Activated CD4-positive, alpha-beta T cell treated with anti-CD3 and anti-CD28 coated beads for 1 hour (primary cell): ENCODE results near the gene GLOD4.

Experiments used
- DNase-seq: peaks from one replicate; pipeline ENCODE4 v3.0.0-alpha.2; 2020

Gene GLOD4

DNA sequence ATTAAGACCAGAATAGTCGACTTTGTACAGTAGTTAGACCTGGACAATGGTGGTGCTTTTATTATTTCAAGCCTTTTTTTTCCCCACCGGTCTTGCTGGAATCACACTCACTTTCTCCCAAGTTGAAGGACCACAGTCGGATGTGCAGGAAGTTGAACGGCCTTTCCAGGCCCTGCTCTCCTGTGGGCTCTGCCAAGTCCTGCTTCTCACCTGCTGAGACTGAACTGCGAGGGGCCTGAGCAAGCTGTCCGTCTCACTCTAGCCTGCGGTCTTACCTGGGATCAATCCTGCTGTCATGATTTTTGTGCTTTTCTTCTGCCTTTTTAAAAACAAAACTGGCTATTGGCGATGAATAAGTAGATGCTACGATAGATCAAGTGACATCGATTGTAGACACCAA is 48.3 kb downstream of the GLOD4 start:
- no peak for DNase-seq

DNA sequence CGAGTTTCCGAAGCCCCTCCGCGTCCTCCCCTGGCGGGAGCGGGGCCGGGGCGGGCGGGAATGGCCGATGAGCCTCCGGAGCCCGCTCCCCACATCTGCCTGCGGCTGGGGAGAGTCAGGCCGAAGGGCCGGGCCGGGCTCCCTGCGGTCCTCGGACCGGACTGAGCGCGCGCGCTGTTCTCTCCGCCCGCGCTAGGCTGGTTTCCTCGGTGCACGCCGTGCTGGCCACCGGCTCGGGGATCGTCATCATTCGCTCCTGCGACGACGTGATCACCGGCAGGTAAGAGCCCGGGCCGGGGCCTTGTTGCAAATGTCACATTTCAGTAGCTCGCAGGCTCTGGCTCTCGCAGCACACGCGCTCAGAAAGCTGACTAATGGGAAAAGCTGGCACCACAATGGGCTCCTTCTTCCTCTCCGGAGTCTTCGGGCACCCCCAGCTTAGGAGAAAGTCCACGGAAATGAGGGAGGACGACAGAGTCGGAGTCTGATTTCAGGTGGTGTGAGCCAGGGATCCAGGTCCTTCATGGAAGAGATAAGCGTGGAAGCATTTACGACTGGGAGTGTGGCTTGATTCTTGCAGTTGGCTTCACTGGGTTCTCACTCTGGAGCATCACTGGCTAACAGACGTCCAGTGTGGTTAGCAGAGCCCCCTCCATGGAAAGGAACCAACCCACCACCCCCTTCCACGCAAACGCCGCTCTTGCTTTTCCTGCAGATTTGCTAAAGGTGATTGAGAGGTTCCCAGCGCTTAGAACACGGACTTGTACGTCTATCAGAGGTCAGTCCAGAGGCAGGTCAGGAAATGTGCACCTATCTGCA is 49.0 kb downstream of the GLOD4 start:
- no peak for DNase-seq

- DNase-seq: no peak
Measured at GRCh38 chr17:732067-732901, 49.8 kb downstream of the GLOD4 start, which contains the start of gene TLCD3A. TLCD3A (plus strand) TSS chr17:732596; CDS start chr17:732648, 52 bp downstream.

DNA sequence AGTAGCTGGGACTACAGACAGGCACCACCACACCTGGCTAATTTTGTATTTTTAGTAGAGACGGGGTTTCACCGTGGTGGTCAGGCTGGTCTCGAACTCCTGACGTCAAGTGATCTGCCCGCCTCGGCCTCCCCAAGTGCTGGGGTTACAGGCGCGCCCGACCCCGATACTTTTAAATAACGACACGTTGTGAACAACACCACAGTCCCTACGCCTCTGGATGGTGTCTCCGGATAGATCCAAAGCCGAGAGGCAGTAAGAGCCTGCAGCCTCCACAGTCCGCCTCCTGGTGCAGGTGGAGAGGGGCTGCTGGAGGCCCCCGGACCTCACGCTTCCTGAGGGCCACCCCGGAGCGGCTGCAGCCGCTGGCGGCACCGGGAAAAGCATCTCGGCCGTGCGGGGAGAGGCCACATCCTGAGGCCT is 50.4 kb downstream of the GLOD4 start:
- no peak for DNase-seq

- DNase-seq: no peak
Measured at GRCh38 chr17:728911-729310, 53.2 kb downstream of the GLOD4 start.

DNA sequence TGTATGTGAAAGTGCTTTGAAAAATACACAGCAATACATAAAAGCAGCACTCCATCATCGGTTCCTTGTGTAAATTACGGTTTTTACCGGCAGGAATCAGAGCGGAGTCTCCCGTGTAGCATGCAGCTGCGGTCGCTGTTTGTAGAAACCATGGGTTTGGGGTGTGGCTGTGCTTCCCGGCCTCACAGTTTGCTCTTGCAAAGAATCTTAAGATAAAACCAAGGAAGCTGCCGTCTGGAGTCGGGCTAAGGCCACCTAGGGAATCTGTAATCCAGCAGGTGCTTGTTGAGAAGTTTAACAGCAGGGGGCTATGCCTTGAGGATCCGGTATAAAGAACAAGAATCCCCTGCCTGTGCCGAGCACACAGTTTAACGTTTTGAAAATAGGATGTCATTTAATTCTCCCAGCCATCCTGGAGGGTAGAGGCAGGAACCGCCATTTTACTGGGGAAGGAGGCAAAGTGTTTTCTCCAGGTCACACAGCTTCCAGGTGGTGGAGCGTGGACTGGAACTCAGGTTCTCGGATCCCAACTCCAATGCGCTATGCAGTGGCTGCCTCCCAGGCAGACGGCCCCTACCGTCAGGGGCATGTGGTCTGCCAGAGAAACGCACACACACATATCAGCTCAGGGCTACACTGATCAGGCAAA is 55.7 kb downstream of the GLOD4 start:
- no peak for DNase-seq

- no peak for DNase-seq
Measured at GRCh38 chr17:725746-726145, 56.3 kb downstream of the GLOD4 start.

GRCh38 chr17:725084-725483 is 57.0 kb downstream of the GLOD4 start:
- DNase-seq: no peak

DNA sequence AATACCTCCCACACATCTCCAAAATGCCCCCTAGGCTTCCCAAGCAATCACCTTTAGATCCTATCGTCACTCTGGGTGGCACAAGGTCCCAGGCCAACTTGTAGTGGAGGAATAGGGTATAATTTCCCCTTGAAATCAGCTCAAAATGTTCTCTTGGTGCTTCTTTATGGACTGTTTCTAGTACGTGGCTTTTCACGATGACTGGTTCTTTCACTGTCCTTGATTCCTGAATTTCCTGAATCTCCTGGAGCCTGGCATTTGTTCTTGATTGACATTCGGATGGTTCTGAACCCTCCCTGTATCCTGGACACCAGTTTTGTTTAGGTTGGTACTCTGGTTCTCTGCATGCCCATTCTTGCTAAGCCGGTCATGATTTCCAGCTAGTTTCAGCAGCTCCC is 60.5 kb downstream of the GLOD4 start:
- no peak for DNase-seq

DNA sequence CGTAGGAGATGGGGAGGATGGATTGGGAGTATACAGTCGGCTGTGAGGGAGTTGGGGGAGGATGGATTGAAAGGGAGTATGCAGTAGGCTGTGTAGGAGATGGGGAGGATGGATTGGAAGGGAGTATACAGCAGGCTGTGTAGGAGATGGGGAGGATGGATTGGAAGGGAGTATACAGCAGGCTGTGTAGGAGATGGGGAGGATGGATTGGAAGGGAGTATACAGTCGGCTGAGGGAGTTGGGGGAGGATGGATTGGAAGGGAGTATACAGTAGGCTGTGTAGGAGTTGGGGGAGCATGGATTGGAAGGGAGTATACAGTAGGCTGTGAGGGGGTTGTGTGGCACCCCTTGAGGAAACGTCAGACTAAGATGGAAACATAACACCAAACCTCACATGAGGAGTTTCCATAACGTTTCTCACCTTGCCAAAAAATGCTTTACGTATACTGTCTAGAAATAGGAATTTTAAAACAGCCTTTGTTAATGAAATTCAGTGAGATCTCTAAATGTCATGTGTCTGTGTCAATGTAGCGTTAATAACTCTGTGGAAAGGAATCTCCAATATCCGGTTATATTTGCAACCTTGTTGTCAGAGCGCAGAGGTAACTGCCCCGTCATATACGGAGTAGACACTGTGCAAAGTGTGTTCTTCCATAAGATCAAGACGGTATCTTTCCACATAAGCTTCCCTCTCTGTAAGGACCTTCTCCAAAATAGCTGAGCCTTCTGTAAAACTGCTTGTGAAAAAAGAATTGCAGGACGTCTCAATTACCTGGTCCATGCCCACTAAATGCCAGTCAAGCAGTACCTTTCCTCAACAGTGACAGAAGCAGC is 61.2 kb downstream of the GLOD4 start:
- DNase-seq: no peak

DNA sequence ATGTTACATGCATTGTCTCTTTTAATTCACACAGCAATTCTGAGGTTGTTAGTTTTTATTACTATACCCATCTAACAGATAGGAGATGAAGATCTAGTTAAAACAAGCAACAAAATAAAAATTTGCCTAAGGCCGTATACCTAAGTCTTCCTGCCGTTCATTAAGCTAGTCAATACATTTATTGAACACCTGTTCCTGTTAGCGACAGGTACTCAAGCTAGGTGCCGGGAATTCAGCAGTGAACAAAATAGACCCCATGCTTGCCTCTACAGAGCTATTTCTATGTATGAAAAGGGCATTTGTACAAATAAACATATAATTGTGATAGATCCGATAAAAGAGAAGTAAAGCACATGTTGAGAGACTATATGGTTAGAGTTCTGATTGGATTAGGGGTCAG is 64.0 kb downstream of the GLOD4 start:
- no peak for DNase-seq
